ENCODE data around the gene TTLL11.
"Not testable (repeated sequence)": the region's sequence is repeated elsewhere in the genome, so short reads cannot be mapped to it uniquely, and the experiment has no call there.

The TTLL11 gene

GRCh38 chr9:121896545-121896943 is 196.6 kb downstream of the TTLL11 start:
- DNase-seq, result no peak

GRCh38 chr9:121895818-121896544 is 197.1 kb downstream of the TTLL11 start:
- DNase-seq, result no peak

GRCh38 chr9:121895358-121895757 is 197.8 kb downstream of the TTLL11 start:
- DNase-seq, result no peak

- DNase-seq, result not testable (repeated sequence)
These were observed 198.7 kb downstream of the TTLL11 start for GRCh38 chr9:121894380-121894779.

GRCh38 chr9:121893786-121894185 is 199.3 kb downstream of the TTLL11 start:
- no peak for DNase-seq

DNA sequence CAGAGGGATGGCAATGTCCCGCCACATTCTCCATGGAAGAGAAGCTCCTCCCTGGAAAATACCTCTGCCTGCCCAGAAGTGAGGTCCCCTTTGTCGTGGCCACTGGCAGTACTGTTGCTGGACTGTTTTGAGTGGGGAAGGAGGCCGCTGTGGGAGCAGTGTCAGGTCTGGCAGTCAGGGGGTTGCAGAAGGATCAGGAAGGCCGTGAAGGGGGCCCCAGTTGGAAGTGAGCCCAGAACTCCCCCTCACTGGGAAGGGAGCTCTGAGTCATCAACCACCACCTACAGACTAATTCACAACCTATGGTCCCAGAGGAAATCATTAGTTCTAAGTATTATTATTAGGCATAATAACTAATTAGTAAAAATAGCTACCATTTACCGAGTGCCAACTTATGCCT is 200.4 kb downstream of the TTLL11 start:
- no peak for DNase-seq

DNA sequence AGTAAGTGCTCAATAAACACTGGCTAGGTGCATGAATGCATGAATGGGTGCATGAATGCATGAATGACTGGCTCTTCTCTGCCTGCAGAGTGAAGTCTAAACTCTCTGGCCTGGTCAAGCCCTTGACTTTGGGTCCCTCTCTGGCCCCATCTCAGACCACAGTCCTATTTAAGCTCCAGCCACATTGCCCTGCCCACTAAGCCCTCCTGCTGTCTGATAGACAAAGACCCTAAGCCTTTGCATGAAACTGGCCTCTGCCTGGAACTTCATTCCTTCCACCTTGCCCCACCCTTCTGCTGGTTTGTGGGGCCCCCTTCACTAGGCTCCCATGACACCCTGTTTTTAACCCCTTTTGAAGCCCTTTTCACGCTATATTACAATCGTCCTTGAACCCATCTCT is 202.4 kb downstream of the TTLL11 start:
- DNase-seq, result no peak

- DNase-seq, result no peak
These were observed 203.0 kb downstream of the TTLL11 start for GRCh38 chr9:121889990-121890563.

DNA sequence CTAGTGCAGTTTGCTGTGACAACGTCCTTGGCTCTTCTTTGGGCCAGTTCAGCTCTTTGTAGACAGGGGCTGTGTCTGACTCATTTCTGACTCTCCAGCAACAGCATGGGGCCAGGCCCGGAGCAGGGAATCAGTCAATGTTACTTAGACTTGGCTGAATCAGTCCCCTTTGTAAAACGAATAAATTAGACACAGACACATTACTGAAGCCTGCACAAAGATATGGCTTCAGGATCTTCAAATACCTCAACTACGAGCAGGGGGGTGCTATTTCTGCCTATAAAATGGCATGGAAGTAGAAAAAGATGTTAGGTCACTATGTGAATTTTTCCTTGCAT is 204.7 kb downstream of the TTLL11 start:
- DNase-seq, result no peak

DNA sequence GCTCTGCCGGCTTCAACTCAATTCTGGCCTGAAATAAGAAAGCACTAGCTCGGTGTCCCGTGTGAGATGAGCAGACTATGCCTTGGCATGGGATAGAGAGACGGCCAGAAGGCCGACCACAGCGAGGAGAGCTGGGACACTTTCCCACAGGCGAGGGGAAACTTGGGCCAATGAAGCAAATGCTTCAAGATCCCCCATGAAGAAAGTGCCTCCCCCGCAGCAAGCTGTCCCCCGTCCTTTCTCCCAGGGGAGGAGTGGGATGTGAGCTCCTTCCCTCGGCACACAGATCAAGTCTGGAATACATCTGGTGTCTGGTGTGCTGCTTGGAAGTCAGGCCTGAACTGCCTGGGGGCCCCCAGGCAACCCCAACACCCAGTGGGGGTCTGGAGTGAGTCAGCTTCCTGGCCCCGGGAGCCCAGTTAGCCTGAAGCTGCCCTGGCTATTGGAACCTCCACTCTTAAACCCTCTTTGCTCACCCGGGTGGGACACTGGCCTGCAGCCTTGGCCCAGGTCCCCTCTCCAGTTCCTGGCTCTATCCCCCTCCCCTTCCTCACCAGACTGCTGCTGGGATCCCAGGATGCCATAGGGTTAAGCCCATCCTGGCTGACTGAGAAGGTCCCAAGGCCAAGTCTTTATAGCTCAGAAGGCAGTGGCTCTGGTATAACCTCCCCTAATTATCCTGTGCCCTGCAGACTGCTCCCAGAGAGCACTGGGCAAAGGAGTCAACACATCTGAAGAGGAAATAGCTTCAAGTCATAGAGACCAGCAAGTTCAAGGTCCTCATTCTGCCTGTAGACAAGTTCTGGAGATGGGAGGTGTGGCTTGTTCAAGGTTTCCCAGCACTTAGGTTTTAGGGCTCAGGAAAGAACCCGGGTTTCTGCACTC is 205.3 kb downstream of the TTLL11 start:
- no peak for DNase-seq

- DNase-seq, result no peak
These were observed 206.2 kb downstream of the TTLL11 start for GRCh38 chr9:121886759-121887485.

DNA sequence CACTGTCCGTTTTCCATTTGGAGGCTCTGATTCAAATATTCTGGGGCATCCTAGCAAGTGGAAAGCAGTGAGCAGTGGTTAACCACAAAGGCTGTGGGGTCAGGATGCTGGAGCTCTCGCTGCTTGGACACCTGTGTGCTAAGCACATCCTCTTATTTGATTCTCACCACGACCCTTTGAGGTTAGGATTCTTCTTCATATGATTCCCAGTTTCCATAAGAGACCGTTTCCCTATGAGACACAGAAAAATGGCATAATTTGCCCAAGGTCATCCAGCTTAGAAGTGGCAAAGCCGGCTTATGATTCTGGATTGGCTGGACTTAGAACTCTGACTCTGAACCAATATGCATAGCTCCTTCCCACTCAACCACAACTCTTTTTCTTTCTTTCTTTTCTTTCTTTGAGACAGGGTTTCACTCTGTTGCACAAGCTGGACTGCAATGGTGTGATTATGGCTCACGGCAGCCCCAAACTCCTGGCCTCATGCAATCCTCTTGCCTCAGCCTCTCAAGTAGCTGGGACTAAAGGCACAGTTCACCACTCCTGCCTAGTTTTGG is 207.7 kb downstream of the TTLL11 start:
- no peak for DNase-seq

DNA sequence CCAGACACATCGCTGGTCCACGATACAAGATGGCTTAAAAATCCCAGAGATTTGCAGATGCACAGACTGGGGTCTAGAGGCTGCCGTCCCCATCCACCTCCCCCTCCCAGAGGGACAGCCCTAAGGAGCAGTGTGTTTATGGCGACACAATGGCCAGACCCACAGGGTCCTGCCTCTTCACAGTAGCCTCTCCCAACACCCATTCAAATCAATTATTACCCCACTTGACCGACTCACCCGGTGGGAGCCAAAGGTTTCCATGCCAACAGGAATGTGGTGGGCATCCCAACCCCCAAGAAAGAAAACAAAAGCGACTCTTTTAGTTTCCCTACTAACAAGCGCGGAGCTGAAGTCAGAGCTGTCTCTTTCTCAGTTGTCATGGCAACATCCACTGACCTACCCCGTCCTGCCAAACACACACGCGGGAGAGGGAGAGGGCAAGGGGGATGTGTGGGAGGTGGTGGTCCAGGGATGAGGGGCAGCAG is 209.0 kb downstream of the TTLL11 start:
- peak; percentile 62 for DNase-seq

DNA sequence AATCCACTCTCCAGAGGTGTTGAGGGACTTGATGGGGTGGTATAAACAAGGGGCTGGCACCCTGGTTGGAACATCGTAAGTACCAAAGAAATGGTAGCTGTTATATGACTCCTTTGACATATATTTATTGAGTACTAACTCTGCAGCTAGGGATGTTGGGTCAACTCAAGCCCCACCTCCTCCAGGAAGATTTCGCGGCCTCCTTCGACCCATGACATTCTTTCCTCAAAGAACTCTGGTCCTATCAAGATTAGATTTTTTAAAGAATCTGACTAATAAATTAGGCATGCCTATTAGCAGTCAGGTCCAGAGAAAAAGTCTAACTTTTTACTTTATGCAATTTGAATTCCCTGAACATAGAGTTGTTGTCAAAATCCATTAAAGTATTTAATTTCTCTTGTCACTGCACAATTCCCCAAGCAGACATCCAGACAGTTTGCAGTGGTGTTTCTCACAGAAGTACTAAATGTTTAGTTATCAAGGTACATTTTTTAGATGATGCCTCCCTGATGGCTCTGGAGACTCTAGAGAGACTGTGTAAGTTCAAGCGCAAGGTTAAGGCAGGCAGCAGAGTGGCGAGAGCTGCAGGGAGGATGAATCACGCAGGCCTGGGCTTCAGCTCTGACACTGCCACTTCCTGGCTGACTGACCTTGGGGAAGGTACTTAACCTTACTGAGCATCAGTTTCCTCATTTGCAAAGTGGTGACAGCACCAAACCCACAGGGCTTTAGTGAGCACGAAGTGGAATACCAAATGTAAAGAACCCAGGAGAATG is 209.6 kb downstream of the TTLL11 start:
- no peak for DNase-seq

- no peak for DNase-seq
These were observed 211.1 kb downstream of the TTLL11 start for GRCh38 chr9:121881920-121882500.

GRCh38 chr9:121880343-121880898 is 212.7 kb downstream of the TTLL11 start:
- no peak for DNase-seq

DNA sequence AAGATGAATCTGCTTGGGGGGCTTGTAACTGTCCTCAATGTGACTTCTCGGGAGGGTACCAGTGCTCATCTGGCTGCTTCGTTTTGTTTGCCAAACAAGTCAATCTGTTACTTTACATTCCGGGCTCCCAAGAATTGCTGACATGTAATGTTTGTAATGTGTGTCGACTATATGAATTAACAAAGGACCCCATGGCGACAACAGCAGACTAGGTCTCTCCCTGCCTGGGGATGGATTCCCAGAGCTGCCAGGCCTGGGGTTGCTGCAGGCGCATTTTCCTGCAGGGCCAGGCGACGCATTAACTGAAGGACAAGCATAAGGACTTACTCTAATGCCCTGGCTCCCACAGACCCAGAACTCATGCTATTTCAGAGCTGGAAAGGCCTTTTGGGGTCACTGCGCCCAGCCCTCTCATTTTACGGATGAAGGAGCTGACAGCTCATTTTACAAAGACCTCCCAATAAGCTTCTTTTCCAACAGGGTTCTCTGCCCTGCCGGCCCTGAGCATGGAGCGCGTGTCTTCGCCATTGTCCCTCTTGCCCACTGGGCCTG is 214.8 kb downstream of the TTLL11 start:
- DNase-seq, result no peak

DNA sequence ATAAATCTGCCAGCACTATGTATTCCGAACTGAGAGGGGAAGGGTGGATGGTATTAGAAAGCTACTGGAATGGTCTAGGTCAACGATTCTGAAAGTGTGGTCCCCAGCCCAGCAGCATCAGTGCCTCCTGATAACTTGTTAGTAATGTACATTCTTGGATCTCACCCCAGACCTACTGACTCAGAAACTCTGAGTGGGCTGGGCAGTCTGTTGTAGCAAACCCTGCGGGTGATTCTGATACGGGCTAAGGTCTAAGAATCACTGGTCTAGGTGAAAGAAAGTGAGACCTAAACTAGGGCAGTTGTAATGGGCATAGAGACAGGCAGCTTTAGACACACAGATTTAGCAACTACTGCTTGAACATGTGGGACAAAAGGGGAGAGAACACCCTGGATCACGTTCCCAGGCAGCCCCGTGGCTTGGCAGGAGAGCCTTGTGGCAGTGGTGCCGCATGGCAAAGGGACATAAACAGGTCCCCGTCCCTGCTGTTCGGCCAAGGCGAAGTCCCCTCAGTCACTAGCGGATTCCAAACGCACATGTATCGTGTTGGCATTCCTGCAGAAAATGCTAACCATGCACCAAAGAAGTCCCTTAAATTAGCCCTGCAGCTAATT is 216.3 kb downstream of the TTLL11 start:
- no peak for DNase-seq

DNA sequence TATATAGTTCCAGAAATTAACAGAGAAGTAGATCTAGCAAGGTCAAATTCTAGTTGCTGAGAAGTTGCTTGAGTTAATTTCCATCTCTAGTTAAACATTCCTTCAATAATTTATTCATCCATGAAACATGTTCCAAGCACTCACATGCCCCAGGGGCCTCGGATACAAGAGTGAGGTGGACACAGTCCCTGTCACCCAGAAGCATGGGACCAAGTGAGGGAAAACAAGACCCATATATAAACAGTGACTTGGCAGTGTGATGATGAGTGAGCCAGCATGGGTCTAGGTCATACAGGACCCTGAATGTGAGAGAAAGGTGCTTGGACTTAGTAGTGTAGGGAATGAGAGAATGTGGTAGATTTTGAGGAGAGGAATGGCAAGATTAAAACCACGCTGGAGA is 216.9 kb downstream of the TTLL11 start:
- DNase-seq, result no peak

DNA sequence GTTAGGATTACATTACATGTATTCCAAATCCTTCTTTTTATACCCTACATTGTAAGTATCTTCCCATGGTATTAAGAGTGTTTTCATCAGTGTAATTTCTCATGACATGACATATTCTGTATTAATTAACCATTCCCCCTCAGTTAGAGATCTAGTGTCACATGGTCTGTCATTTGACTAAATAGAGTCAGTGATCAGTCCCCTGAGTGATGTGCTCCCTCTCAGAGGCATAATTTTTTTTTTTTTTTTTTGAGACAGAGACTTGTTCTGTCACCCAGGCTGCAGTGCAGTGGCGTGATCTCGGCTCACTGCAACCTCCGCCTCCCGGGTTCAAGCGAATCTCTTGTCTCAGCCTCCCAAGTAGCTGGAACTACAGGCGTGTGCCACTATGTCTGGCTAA is 218.6 kb downstream of the TTLL11 start:
- DNase-seq, result no peak

Measured in midbrain (tissue), 1 donor.